Subcutaneous adipose tissue (tissue), 4 donors: ENCODE measurements around the gene CDV3. TPM values are rescaled to one million over a fixed set of nuclear protein-coding genes. Genes with fewer than 3 reads are reported as not detected.

Experiments
- CTCF ChIP-seq: fragments of 450-650 bp; IDR thresholded peaks from one replicate; pipeline ENCODE4 v1.5.1; 2016; ENCODE audit warnings: low read depth, mild to moderate bottlenecking, control low read depth, antibody characterized with exemption, moderate library complexity
- total RNA-seq, 4 donors: library from RNA; depleted of rRNA; stranded (reverse); fragments of >200 nt; gene quantifications; one replicate each; pipeline ENCODE4 v1.1.0, GENCODE V29; 2016

CDV3 gene
- total RNA-seq, 4 donors from 2014 or later: 157 to 246 (median 176) TPM

- no peak for TF ChIP-seq CTCF
These were observed 11.8 kb upstream of the CDV3 start for GRCh38 chr3:133561679-133562078.

- no peak for TF ChIP-seq CTCF
These were observed 11.1 kb upstream of the CDV3 start for GRCh38 chr3:133562376-133562775.

GRCh38 chr3:133563186-133563591, 10.3 kb upstream of the CDV3 start:
- no peak for TF ChIP-seq CTCF

GRCh38 chr3:133563816-133564215, 9.7 kb upstream of the CDV3 start:
- TF ChIP-seq CTCF: no peak

- no peak for TF ChIP-seq CTCF
These were observed 5.0 kb upstream of the CDV3 start for GRCh38 chr3:133568294-133569014.

GRCh38 chr3:133570139-133570936, 3.1 kb upstream of the CDV3 start:
- TF ChIP-seq CTCF: no peak

GRCh38 chr3:133570937-133571320, 2.6 kb upstream of the CDV3 start:
- TF ChIP-seq CTCF: no peak
